Large intestine (tissue), 3 donors: ENCODE measurements around the gene RGL2. TPM values are rescaled to one million over a fixed set of nuclear protein-coding genes. Genes with fewer than 3 reads are reported as not detected.

Source experiments
- DNase-seq, 2 donors: peaks; one replicate each; pipeline versions ENCODE4 v3.0.0 to v3.0.0-alpha.2; 2013
- H3K27ac ChIP-seq: one replicate; pipeline ENCODE4 v1.5.1; 2013; ENCODE audit warnings: low read length
- H3K27me3 ChIP-seq: 2 replicates; pipeline ENCODE4 v1.6.1; 2013; ENCODE audit warnings: low read length; ENCODE audit not compliant: control insufficient read depth, insufficient read depth
- H3K36me3 ChIP-seq: 2 replicates; pipeline ENCODE4 v1.6.1; 2013; ENCODE audit warnings: low read length; ENCODE audit not compliant: control insufficient read depth, insufficient read depth
- H3K4me1 ChIP-seq: one replicate; pipeline ENCODE4 v1.6.1; 2013; ENCODE audit warnings: low read length; ENCODE audit not compliant: control insufficient read depth, insufficient read depth
- H3K4me3 ChIP-seq: one replicate; pipeline ENCODE4 v1.5.1; 2013; ENCODE audit warnings: low read length
- H3K9me3 ChIP-seq: one replicate; pipeline ENCODE4 v1.6.1; 2013; ENCODE audit warnings: mild to moderate bottlenecking, low read depth, low read length, moderate library complexity; ENCODE audit not compliant: control insufficient read depth
- WGBS: methylation state at CpG from one replicate; pipeline ENCODE4 v1.1.5; 2013; ENCODE audit warnings: low lambda C conversion rate; ENCODE audit not compliant: insufficient coverage; 5-methylcytosine and 5-hydroxymethylcytosine counted together
- polyA plus RNA-seq: library from polyadenylated mRNA; unstranded; fragments of 120-200 nt; gene quantifications from one replicate; pipeline ENCODE4 v1.2.1, GENCODE V29; 2013

RGL2 gene
- polyA plus RNA-seq, 1 donor: 73.4 TPM

GRCh38 chr6:33317669-33318425, 19.1 kb upstream of the RGL2 start, which contains the start of gene ZBTB22:
Gene ZBTB22, minus strand, starts transcription at chr6:33317744. Its CDS starts 828 bp downstream, at chr6:33316916.
- H3K4me3 ChIP-seq: peak within 1 kb of the TSS; percentile 47
- H3K27me3 ChIP-seq: no peaks in the 10 kb centered on the region
- peak within 1 kb of the TSS; percentile 93 for H3K27ac ChIP-seq
- H3K9me3 ChIP-seq: no peaks in the 10 kb centered on the region
- H3K36me3 ChIP-seq: peaks cover 39% of the 10 kb centered on the region
- peaks cover 36% of the 10 kb centered on the region for H3K4me1 ChIP-seq
- peak; percentile 99 to 100 for DNase-seq
- 0% methylated on average over 2 of the region's 44 CpGs for WGBS

- Histone ChIP-seq H3K4me3 (peak overlapping the region; percentile 47), H3K9me3 (no peaks in the 10 kb centered on the region), H3K27ac (no peak overlapping the region), H3K4me1 (peaks cover 36% of the 10 kb centered on the region), H3K27me3 (no peaks in the 10 kb centered on the region), H3K36me3 (peaks cover 39% of the 10 kb centered on the region)
- WGBS: no CpG with 5 or more reads among the region's 27 CpGs
- DNase-seq: no peak
Measured at GRCh38 chr6:33317419-33317668, 18.6 kb upstream of the RGL2 start.

- peaks cover 38% of the 10 kb centered on the region for H3K4me1 ChIP-seq
- 97% methylated on average over 5 of the region's 19 CpGs for WGBS
- peak in 1 of 2 donors; percentile 14 for DNase-seq
Measured at GRCh38 chr6:33316603-33317418, 18.1 kb upstream of the RGL2 start.

GRCh38 chr6:33315793-33316602, 17.3 kb upstream of the RGL2 start:
- H3K4me3 ChIP-seq: no peak overlapping the region
- H3K36me3 ChIP-seq: peaks cover 39% of the 10 kb centered on the region
- WGBS: no CpG with 5 or more reads among the region's 17 CpGs
- no peak for DNase-seq
- no peaks in the 10 kb centered on the region for H3K9me3 ChIP-seq
- peaks cover 36% of the 10 kb centered on the region for H3K4me1 ChIP-seq
- no peaks in the 10 kb centered on the region for H3K27me3 ChIP-seq
- no peak overlapping the region for H3K27ac ChIP-seq

More at GRCh38 chr6:33316603-33317418, 18.1 kb upstream of the RGL2 start:
- no peaks in the 10 kb centered on the region for H3K9me3 ChIP-seq
- peaks cover 39% of the 10 kb centered on the region for H3K36me3 ChIP-seq
- no peaks in the 10 kb centered on the region for H3K27me3 ChIP-seq
- H3K27ac ChIP-seq: no peak overlapping the region
- H3K4me3 ChIP-seq: peak overlapping the region; percentile 39

GRCh38 chr6:33314943-33315792, 16.4 kb upstream of the RGL2 start:
- Histone ChIP-seq H3K9me3 (no peaks in the 10 kb centered on the region), H3K27ac (peak overlapping the region; percentile 96), H3K4me1 (peaks cover 36% of the 10 kb centered on the region), H3K27me3 (no peaks in the 10 kb centered on the region), H3K36me3 (peaks cover 38% of the 10 kb centered on the region), H3K4me3 (peak overlapping the region; percentile 92)
- WGBS: no CpG with 5 or more reads among the region's 47 CpGs
- peak; percentile 65 to 79 for DNase-seq

- peak; percentile 89 to 90 for DNase-seq
- H3K27me3 ChIP-seq: no peaks in the 10 kb centered on the region
- H3K4me3 ChIP-seq: peak overlapping the region; percentile 92
- peaks cover 36% of the 10 kb centered on the region for H3K4me1 ChIP-seq
- peak overlapping the region; percentile 96 for H3K27ac ChIP-seq
- peaks cover 35% of the 10 kb centered on the region for H3K36me3 ChIP-seq
- H3K9me3 ChIP-seq: no peaks in the 10 kb centered on the region
- no CpG with 5 or more reads among the region's 10 CpGs for WGBS
Measured at GRCh38 chr6:33314515-33314942, 15.8 kb upstream of the RGL2 start.

GRCh38 chr6:33313709-33314514, 15.2 kb upstream of the RGL2 start, which contains the start of gene TAPBP:
Gene TAPBP, minus strand, starts transcription at chr6:33314078. Its CDS starts 37 bp downstream, at chr6:33314041.
- WGBS: no CpG with 5 or more reads among the region's 47 CpGs
- H3K27me3 ChIP-seq: no peaks in the 10 kb centered on the region
- no peaks in the 10 kb centered on the region for H3K9me3 ChIP-seq
- peak within 1 kb of the TSS; percentile 92 for H3K4me3 ChIP-seq
- peak; percentile 62 to 85 for DNase-seq
- H3K27ac ChIP-seq: peak within 1 kb of the TSS; percentile 96
- peaks cover 29% of the 10 kb centered on the region for H3K36me3 ChIP-seq
- peaks cover 34% of the 10 kb centered on the region for H3K4me1 ChIP-seq

GRCh38 chr6:33313105-33313708, 14.5 kb upstream of the RGL2 start:
- Histone ChIP-seq H3K4me1 (peaks cover 28% of the 10 kb centered on the region), H3K4me3 (peak overlapping the region; percentile 92), H3K9me3 (no peaks in the 10 kb centered on the region), H3K36me3 (peaks cover 27% of the 10 kb centered on the region), H3K27ac (peak overlapping the region; percentile 96), H3K27me3 (no peaks in the 10 kb centered on the region)
- WGBS: no CpG with 5 or more reads among the region's 33 CpGs
- DNase-seq: peak; percentile 37 to 72
